NOMO-1 treated with dmso at 0.1 percent for 144 hours (cell line): Measurements from ENCODE around the gene AQP12B.
A peak's percentile ranks its signal among the peaks of the same experiment; 100 is the strongest.
"Not testable (repeated sequence)": the region's sequence is repeated elsewhere in the genome, so short reads cannot be mapped to it uniquely, and the experiment has no call there.

Experiments
- DNase-seq: peaks from one replicate; lab custom pipeline; 2025; ENCODE audit not compliant: unreplicated experiment; lab: John Stamatoyannopoulos, UW

Gene AQP12B

GRCh38 chr2:240682431-240683224 is at the start of gene AQP12B:
TSS of gene AQP12B (minus strand) at chr2:240682885. CDS start at chr2:240682837, 48 bp downstream.
- not testable (repeated sequence) for DNase-seq

- DNase-seq: no peak
Observed at GRCh38 chr2:240732184-240732583, 49.5 kb upstream of the AQP12B start.

- DNase-seq: no peak
Observed at GRCh38 chr2:240731178-240731545, 48.5 kb upstream of the AQP12B start.

- DNase-seq: no peak
Observed at GRCh38 chr2:240730501-240731177, 48.0 kb upstream of the AQP12B start.

GRCh38 chr2:240728827-240729226 is 46.1 kb upstream of the AQP12B start:
- DNase-seq: no peak

- no peak for DNase-seq
Observed at GRCh38 chr2:240728361-240728760, 45.7 kb upstream of the AQP12B start.

GRCh38 chr2:240727913-240728312 is 45.2 kb upstream of the AQP12B start:
- no peak for DNase-seq

GRCh38 chr2:240727439-240727838 is 44.8 kb upstream of the AQP12B start:
- DNase-seq: peak; percentile 14

GRCh38 chr2:240726876-240727275 is 44.2 kb upstream of the AQP12B start:
- no peak for DNase-seq

GRCh38 chr2:240725671-240726070 is 43.0 kb upstream of the AQP12B start:
- no peak for DNase-seq

- DNase-seq: no peak
Observed at GRCh38 chr2:240725266-240725665, 42.6 kb upstream of the AQP12B start.

GRCh38 chr2:240724431-240724830 is 41.7 kb upstream of the AQP12B start:
- no peak for DNase-seq

- no peak for DNase-seq
Observed at GRCh38 chr2:240723851-240724250, 41.2 kb upstream of the AQP12B start.

- no peak for DNase-seq
Observed at GRCh38 chr2:240722796-240723735, 40.4 kb upstream of the AQP12B start.

- no peak for DNase-seq
Observed at GRCh38 chr2:240722376-240722775, 39.7 kb upstream of the AQP12B start.

- no peak for DNase-seq
Observed at GRCh38 chr2:240721596-240722180, 39.0 kb upstream of the AQP12B start.

GRCh38 chr2:240720686-240721595 is 38.3 kb upstream of the AQP12B start:
- no peak for DNase-seq

GRCh38 chr2:240719676-240720545 is 37.2 kb upstream of the AQP12B start:
- no peak for DNase-seq

GRCh38 chr2:240718896-240719490 is 36.3 kb upstream of the AQP12B start:
- DNase-seq: no peak
